ENCODE data around the gene LDHAL6A.
"Not testable (repeated sequence)": the region's sequence is repeated elsewhere in the genome, so short reads cannot be mapped to it uniquely, and the experiment has no call there.

The LDHAL6A gene

DNA sequence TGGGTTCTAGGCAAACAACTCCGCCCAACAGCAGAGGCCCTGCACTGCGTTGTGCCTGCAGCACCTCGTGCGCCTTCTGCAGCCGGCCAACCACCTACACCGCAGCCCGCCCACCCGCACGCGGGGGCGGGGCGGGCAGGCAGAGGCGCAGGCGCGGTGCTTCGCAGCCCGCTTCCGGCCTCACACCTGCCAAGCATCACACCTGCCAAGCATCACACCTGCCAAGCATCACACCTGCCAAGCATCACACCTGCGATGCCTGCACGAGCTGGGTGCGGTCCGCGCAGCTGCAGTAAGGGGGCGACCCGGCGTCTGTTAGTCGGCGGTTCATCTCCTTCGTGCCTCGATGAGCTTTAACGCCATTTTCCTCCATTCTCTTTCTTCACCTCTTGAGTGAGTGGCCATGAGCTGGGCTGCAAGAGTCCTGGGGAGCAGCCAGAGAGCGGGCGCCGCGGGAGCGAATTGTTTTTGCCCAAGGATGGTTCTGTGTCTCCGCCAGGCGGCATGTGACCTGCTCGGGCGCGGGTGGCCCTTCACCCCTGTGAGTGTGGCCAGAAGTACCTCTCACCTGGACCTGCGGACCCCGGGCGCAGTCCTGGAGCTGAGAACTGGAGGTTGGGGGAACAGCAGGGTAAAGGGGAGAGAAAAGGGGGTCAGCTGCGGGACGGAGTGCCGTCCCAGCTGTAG is at the start of gene LDHAL6A:
TSS of gene LDHAL6A (plus strand) at position 171 of the 687 bp plus-strand sequence. CDS start 825 bp downstream, outside the sequence.
- DNase-seq (ENCODE audit: low spot score), result no peak
- TF ChIP-seq, protein P1, sequence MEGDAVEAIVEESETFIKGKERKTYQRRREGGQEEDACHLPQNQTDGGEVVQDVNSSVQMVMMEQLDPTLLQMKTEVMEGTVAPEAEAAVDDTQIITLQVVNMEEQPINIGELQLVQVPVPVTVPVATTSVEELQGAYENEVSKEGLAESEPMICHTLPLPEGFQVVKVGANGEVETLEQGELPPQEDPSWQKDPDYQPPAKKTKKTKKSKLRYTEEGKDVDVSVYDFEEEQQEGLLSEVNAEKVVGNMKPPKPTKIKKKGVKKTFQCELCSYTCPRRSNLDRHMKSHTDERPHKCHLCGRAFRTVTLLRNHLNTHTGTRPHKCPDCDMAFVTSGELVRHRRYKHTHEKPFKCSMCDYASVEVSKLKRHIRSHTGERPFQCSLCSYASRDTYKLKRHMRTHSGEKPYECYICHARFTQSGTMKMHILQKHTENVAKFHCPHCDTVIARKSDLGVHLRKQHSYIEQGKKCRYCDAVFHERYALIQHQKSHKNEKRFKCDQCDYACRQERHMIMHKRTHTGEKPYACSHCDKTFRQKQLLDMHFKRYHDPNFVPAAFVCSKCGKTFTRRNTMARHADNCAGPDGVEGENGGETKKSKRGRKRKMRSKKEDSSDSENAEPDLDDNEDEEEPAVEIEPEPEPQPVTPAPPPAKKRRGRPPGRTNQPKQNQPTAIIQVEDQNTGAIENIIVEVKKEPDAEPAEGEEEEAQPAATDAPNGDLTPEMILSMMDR (IDR thresholded peaks at IDR 0.05; ENCODE audit: borderline replicate concordance, control extremely low read depth, extremely low read depth, insufficient read depth, missing control alignments), result no peak
- in situ Hi-C loops (cut with MboI; ENCODE audit: low sequenced_read_pairs, unreplicated experiment), result no loop called here

DNA sequence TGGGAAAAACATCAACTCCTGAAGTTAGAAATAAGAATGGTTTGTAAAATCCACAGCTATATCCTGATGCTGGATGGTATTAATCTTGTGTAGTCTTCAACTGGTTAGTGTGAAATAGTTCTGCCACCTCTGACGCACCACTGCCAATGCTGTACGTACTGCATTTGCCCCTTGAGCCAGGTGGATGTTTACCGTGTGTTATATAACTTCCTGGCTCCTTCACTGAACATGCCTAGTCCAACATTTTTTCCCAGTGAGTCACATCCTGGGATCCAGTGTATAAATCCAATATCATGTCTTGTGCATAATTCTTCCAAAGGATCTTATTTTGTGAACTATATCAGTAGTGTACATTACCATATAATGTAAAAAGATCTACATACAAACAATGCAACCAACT is 48.3 kb upstream of the LDHAL6A start:
- in situ Hi-C loops (cut with MboI; ENCODE audit: low sequenced_read_pairs, unreplicated experiment); DNase-seq (ENCODE audit: low spot score): not testable (repeated sequence)

DNA sequence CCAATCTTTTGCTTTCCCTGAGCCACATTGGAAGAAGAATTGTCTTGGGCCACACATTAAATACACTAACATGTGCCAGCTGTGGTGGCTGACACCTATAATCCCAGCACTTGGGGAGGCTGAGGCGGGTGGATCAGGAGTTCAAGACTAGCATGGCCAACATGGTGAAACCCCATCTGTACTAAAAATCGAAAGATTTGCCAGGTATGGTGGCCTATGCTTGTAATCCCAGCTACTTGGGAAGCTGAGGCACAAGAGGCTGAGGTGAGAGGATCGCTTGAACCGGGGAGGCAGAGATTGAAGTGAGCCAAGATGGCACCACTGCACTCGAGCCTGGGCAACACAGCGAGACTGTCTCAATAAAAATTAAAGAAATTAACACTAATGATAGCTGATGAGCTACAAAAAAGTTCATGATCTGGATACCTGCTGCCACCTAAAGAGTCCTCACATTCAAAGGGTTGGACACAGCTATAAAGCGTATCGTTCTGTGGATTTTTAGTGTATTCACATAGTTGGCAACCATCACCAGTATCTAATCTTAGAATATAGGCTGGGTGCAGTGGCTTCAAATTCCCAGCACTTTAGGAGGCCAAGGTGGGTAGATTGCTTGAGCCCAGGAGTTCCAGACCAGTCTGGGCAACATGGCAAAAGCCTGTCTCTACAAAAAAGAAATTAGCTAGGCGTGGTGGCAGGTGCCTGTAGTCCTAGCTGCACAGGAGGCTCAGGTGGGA is 46.9 kb upstream of the LDHAL6A start:
- TF ChIP-seq, protein P1 (IDR thresholded peaks at IDR 0.05; ENCODE audit: borderline replicate concordance, control extremely low read depth, extremely low read depth, insufficient read depth, missing control alignments), result no peak
- no peak for DNase-seq (ENCODE audit: low spot score)
- in situ Hi-C loops (cut with MboI; ENCODE audit: low sequenced_read_pairs, unreplicated experiment), result no loop called here

DNA sequence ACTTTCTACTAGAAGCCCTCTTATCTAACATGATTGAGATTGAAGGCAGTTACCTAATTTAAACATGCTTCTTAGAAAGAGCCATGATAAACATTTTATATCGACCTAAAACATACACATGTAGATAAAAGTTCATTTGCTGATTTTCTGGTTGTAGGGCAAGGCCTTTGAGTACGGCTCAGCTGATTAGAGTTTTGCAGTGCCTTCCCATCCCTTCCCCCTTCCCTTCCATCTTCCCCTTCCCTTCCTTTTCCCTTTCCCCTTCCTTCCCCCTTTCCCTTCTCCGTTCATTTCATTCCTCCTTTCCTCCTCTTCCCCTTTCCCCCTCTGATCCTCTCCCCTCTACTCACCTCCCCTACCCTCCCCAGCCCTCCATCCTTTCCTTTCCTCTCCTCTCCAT is 39.2 kb upstream of the LDHAL6A start:
- TF ChIP-seq, protein P1 (IDR thresholded peaks at IDR 0.05; ENCODE audit: borderline replicate concordance, control extremely low read depth, extremely low read depth, insufficient read depth, missing control alignments), result no peak
- in situ Hi-C loops (cut with MboI; ENCODE audit: low sequenced_read_pairs, unreplicated experiment), result no loop called here
- no peak for DNase-seq (ENCODE audit: low spot score)

DNA sequence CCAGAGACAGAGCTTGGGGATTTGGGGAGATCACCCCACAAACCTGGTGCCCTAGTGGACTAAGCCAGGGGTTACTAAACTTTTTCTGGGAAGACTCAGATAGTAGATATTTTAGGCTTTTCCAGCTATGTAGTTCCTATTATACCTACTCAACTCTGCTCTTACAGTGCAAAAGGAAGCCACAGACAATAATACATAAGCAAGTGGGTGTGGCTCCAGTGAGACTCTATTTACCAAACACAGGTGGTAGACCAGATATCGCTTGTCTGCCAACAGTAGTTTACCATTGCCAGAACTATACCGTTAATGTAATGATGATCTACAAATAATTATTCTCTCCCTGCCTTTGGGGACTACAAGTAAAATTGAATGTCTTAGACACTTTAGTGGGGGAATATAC is 36.6 kb upstream of the LDHAL6A start:
- DNase-seq (ENCODE audit: low spot score), result no peak
- TF ChIP-seq, protein P1 (IDR thresholded peaks at IDR 0.05; ENCODE audit: borderline replicate concordance, control extremely low read depth, extremely low read depth, insufficient read depth, missing control alignments), result no peak
- in situ Hi-C loops (cut with MboI; ENCODE audit: low sequenced_read_pairs, unreplicated experiment), result no loop called here

DNA sequence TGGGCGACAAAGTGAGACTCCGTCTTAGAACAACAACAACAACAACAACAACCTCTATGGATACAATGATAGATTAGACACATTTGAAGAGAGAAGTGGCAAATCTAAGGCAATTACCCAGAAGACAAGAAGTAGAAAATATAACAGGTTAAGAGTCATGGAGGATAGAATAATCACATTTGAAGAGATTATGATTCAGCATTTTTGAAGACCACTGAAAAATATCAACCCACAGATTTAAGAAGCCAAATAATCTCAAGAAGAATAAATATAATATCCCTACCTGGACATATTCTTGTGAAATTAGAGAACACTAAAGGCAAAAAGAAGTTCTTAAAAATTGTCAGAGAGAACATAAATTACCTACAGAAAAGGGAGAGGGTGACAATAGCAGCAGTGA is 35.6 kb upstream of the LDHAL6A start:
- in situ Hi-C loops (cut with MboI; ENCODE audit: low sequenced_read_pairs, unreplicated experiment), result no loop called here
- DNase-seq (ENCODE audit: low spot score), result no peak

More for the DNA sequence above, 35.6 kb upstream of the LDHAL6A start:
- TF ChIP-seq, protein P1 (IDR thresholded peaks at IDR 0.05; ENCODE audit: borderline replicate concordance, control extremely low read depth, extremely low read depth, insufficient read depth, missing control alignments), result no peak
